ENCODE measurements around the gene ELOA. TPM values are rescaled to one million over a fixed set of nuclear protein-coding genes. Genes with fewer than 3 reads are reported as not detected.

The ELOA gene
- total and polyA plus RNA-seq, 2 of the 13 experiments (the other 11 are each of a cell fraction or from before 2014, with no cell fraction given): 14.2 to 28.5 TPM

GRCh38 chr1:23727362-23727811 lies 15.9 kb upstream of the ELOA start (continued):
- no peak for TF ChIP-seq PHF8 (CRISPR knock-in tag; IDR thresholded peaks at IDR 0.05)
- TF ChIP-seq, protein P1, sequence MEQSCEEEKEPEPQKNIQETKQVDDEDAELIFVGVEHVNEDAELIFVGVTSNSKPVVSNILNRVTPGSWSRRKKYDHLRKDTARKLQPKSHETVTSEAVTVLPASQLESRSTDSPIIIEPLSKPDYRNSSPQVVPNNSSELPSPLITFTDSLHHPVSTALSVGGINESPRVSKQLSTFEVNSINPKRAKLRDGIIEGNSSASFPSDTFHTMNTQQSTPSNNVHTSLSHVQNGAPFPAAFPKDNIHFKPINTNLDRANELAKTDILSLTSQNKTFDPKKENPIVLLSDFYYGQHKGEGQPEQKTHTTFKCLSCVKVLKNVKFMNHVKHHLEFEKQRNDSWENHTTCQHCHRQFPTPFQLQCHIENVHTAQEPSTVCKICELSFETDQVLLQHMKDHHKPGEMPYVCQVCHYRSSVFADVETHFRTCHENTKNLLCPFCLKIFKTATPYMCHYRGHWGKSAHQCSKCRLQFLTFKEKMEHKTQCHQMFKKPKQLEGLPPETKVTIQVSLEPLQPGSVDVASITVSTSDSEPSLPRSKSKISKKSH (CRISPR knock-in tag; IDR thresholded peaks at IDR 0.05; ENCODE audit: borderline replicate concordance): no peak
- no peak for TF ChIP-seq HNRNPUL1 (IDR thresholded peaks at IDR 0.05; ENCODE audit: low read depth, low read length)
- no peak for TF ChIP-seq ZNF564 (CRISPR knock-in tag; IDR thresholded peaks at IDR 0.05)
- peak; percentile 78 for TF ChIP-seq SAP130 (CRISPR knock-in tag; IDR thresholded peaks at IDR 0.05; ENCODE audit: low read depth)
- no peak for TF ChIP-seq ZNF260 (CRISPR knock-in tag; IDR thresholded peaks at IDR 0.05; ENCODE audit: borderline replicate concordance, low read depth)
- TF ChIP-seq ZNF280D (CRISPR knock-in tag; IDR thresholded peaks at IDR 0.05): peak; percentile 37; the same call in 1 of the 2 replicates
- TF ChIP-seq CBFB (CRISPR knock-in tag; IDR thresholded peaks at IDR 0.05): no peak
- TF ChIP-seq ZBTB38 (CRISPR knock-in tag; IDR thresholded peaks at IDR 0.05): no peak
- TF ChIP-seq TFE3 (CRISPR knock-in tag; IDR thresholded peaks at IDR 0.05): no peak
- TF ChIP-seq REXO4 (CRISPR knock-in tag; IDR thresholded peaks at IDR 0.05; ENCODE audit: borderline replicate concordance): no peak
- no peak for TF ChIP-seq PAWR (CRISPR knock-in tag; IDR thresholded peaks at IDR 0.05; ENCODE audit: borderline replicate concordance)
- no peak for TF ChIP-seq ZNF468 (CRISPR knock-in tag; IDR thresholded peaks at IDR 0.05)
- TF ChIP-seq, protein P2, sequence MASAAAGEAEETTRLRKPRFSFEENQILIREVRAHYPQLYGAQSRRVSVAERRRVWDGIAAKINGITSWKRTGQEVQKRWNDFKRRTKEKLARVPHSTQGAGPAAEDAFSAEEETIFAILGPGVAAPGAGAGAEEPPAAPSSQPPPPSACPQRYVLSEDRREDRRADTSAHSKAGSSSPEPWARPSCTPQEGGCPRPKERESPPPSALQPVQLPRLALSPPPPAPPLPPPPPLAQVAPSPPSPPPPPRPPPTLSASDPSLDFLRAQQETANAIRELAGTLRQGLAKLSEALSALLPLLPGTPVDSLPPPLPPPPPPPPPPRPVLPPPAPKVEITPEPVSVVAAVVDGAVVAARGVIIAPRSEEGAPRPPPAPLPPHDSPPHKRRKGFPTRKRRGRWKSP (CRISPR knock-in tag; IDR thresholded peaks at IDR 0.05): peak; percentile 69; the same call in 1 of the 2 replicates
- TF ChIP-seq, protein P3, sequence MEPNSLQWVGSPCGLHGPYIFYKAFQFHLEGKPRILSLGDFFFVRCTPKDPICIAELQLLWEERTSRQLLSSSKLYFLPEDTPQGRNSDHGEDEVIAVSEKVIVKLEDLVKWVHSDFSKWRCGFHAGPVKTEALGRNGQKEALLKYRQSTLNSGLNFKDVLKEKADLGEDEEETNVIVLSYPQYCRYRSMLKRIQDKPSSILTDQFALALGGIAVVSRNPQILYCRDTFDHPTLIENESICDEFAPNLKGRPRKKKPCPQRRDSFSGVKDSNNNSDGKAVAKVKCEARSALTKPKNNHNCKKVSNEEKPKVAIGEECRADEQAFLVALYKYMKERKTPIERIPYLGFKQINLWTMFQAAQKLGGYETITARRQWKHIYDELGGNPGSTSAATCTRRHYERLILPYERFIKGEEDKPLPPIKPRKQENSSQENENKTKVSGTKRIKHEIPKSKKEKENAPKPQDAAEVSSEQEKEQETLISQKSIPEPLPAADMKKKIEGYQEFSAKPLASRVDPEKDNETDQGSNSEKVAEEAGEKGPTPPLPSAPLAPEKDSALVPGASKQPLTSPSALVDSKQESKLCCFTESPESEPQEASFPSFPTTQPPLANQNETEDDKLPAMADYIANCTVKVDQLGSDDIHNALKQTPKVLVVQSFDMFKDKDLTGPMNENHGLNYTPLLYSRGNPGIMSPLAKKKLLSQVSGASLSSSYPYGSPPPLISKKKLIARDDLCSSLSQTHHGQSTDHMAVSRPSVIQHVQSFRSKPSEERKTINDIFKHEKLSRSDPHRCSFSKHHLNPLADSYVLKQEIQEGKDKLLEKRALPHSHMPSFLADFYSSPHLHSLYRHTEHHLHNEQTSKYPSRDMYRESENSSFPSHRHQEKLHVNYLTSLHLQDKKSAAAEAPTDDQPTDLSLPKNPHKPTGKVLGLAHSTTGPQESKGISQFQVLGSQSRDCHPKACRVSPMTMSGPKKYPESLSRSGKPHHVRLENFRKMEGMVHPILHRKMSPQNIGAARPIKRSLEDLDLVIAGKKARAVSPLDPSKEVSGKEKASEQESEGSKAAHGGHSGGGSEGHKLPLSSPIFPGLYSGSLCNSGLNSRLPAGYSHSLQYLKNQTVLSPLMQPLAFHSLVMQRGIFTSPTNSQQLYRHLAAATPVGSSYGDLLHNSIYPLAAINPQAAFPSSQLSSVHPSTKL (CRISPR knock-in tag; IDR thresholded peaks at IDR 0.05): peak; percentile 85
